Measurements from ENCODE around the gene FASLG. TPM values are rescaled to one million over a fixed set of nuclear protein-coding genes. Genes with fewer than 3 reads are reported as not detected.

FASLG gene
- total and polyA plus RNA-seq, 10 of the 15 experiments (the other 5 are each of a cell fraction or from before 2014, with no cell fraction given): 0.05 to 4.0 (median 0.09) TPM; not detected in 2

GRCh38 chr1:172670791-172671190 lies 11.9 kb downstream of the FASLG start:
- H3K4me2 ChIP-seq (ENCODE audit: control insufficient read depth, insufficient read depth): 0 out of 2 replicates have a peak overlapping the region, but pooled peaks have one; percentile 10
- CTCF ChIA-PET: interaction anchor here (1.4 kb wide), 1 partner anchor 31 kb away, joined by 4 read pairs; no protein-coding TSS in a partner anchor
- 45% methylated on average over 4 of the region's 4 CpGs for WGBS (ENCODE audit: insufficient coverage, insufficient replicate concordance, low lambda C conversion rate, missing lambda C conversion rate)
- SMC1A ChIA-PET (ENCODE audit: uncharacterized antibody, unreplicated experiment): interaction anchor here (1.0 kb wide), 1 partner anchor 37 kb away, joined by 3 read pairs; no protein-coding TSS in a partner anchor
- H3K27ac ChIP-seq (ENCODE audit: control insufficient read depth, insufficient read depth): no peak overlapping the region
- DNase-seq (ENCODE audit: low read depth, low spot score) (no peak), ATAC-seq (peak; percentile 70), FAIRE-seq (no peak)
- peaks cover 6% of the 10 kb centered on the region; the same call in 1 of the 2 replicates for H3K4me1 ChIP-seq (ENCODE audit: control insufficient read depth, insufficient read depth, low read length)
- H3K79me2 ChIP-seq (ENCODE audit: control insufficient read depth, insufficient read depth, low read length): no peaks in the 10 kb centered on the region
- TF ChIP-seq RUNX3 (IDR thresholded peaks at IDR 0.05; ENCODE audit: low read length) (0 out of 2 replicates have a peak, but pooled peaks have one; percentile 9), PKNOX1 (IDR thresholded peaks at IDR 0.05) (no peak), EP300 (IDR thresholded peaks at IDR 0.05; ENCODE audit: borderline replicate concordance in 1 of 2, control insufficient read depth in 1 of 2, low read depth in 2 of 2, low read length in 2 of 2) (peak in 1 of 2 experiments; percentile 8; a peak in 1 of 4 replicates)
- no TSS peak for BruUV-seq (replicated peaks)
- in situ Hi-C loops (cut with MboI): no loop called here
- RAD21 ChIA-PET (ENCODE audit: unreplicated experiment): no interaction called here
- no peaks in the 10 kb centered on the region for H3K9me3 ChIP-seq (replicated peaks; ENCODE audit: control insufficient read depth, insufficient read depth, low read length)
- no peak overlapping the region for H2AFZ ChIP-seq (ENCODE audit: control insufficient read depth, low read depth, low read length)
- intact Hi-C loops (cut with micrococcal nuclease; ENCODE audit: unreplicated experiment): no loop called here
- no peaks in the 10 kb centered on the region for H3K36me3 ChIP-seq (ENCODE audit: control insufficient read depth in 2 of 2, insufficient read depth in 2 of 2, low read length in 1 of 2)
- H3K27me3 ChIP-seq (replicated peaks in 1 of 2; ENCODE audit: control insufficient read depth in 2 of 2, insufficient read depth in 2 of 2, low read length in 1 of 2): peaks cover 2 to 4% of the 10 kb centered on the region in 2 experiments; a peak in 2 of 4 replicates
- H4K20me1 ChIP-seq (ENCODE audit: control insufficient read depth, insufficient read depth): no peaks in the 10 kb centered on the region
- POLR2A ChIA-PET: no interaction called here
- no peak overlapping the region for H3K4me3 ChIP-seq
- H3K9ac ChIP-seq (ENCODE audit: control insufficient read depth, insufficient read depth, low read length): no peak overlapping the region

GRCh38 chr1:172671591-172671990 lies 12.7 kb downstream of the FASLG start:
- intact Hi-C loops (cut with micrococcal nuclease; ENCODE audit: unreplicated experiment) (no loop called here), in situ Hi-C loops (cut with MboI) (no loop called here)
- H3K9ac ChIP-seq (ENCODE audit: control insufficient read depth, insufficient read depth, low read length): no peak overlapping the region
- H3K79me2 ChIP-seq (ENCODE audit: control insufficient read depth, insufficient read depth, low read length): no peaks in the 10 kb centered on the region
- no peak overlapping the region for H3K27ac ChIP-seq (ENCODE audit: control insufficient read depth, insufficient read depth)
- FAIRE-seq: no peak
- ATAC-seq: no peak
- H3K4me1 ChIP-seq (ENCODE audit: control insufficient read depth, insufficient read depth, low read length): peaks cover 6% of the 10 kb centered on the region; the same call in 1 of the 2 replicates
- no peaks in the 10 kb centered on the region for H3K36me3 ChIP-seq (ENCODE audit: control insufficient read depth in 2 of 2, insufficient read depth in 2 of 2, low read length in 1 of 2)
- ChIA-PET POLR2A (no interaction called here), SMC1A (ENCODE audit: uncharacterized antibody, unreplicated experiment) (no interaction called here), CTCF (no interaction called here), RAD21 (ENCODE audit: unreplicated experiment) (no interaction called here)
- no peaks in the 10 kb centered on the region for H3K9me3 ChIP-seq (replicated peaks; ENCODE audit: control insufficient read depth, insufficient read depth, low read length)
- no TSS peak for BruUV-seq (replicated peaks)
- H4K20me1 ChIP-seq (ENCODE audit: control insufficient read depth, insufficient read depth): no peaks in the 10 kb centered on the region
- no peak overlapping the region for H2AFZ ChIP-seq (ENCODE audit: control insufficient read depth, low read depth, low read length)
- peaks cover 2 to 4% of the 10 kb centered on the region in 2 experiments; a peak in 2 of 4 replicates for H3K27me3 ChIP-seq (replicated peaks in 1 of 2; ENCODE audit: control insufficient read depth in 2 of 2, insufficient read depth in 2 of 2, low read length in 1 of 2)
- no peak overlapping the region for H3K4me2 ChIP-seq (ENCODE audit: control insufficient read depth, insufficient read depth)
- no peak for DNase-seq (ENCODE audit: low read depth, low spot score)
- no peak overlapping the region for H3K4me3 ChIP-seq
- TF ChIP-seq IKZF2 (IDR thresholded peaks at IDR 0.05): no peak
- TF ChIP-seq CTCF (IDR thresholded peaks at IDR 0.05 in 2 of 3, conservative IDR thresholded peaks at IDR 0.05 in 1 of 3; ENCODE audit: control insufficient read depth in 2 of 3, extremely low read depth in 1 of 3, insufficient read depth in 1 of 3, low read depth in 3 of 3, low read length in 3 of 3): no peak
- no peak for TF ChIP-seq EGR1 (IDR thresholded peaks at IDR 0.05; ENCODE audit: borderline replicate concordance in 1 of 2, low read depth in 2 of 2, low read length in 2 of 2)
- TF ChIP-seq ZBTB33 (IDR thresholded peaks at IDR 0.05): no peak
- no peak for TF ChIP-seq GATAD2B (conservative IDR thresholded peaks at IDR 0.05; ENCODE audit: low read depth)
- TF ChIP-seq KAT2A (conservative IDR thresholded peaks at IDR 0.05; ENCODE audit: control insufficient read depth, low read depth, low read length): no peak
- TF ChIP-seq POLR2AphosphoS2 (IDR thresholded peaks at IDR 0.05; ENCODE audit: low read depth, low read length): no peak
- TF ChIP-seq IRF4 (IDR thresholded peaks at IDR 0.05; ENCODE audit: low read depth, low read length): no peak

Measured in GM12878 (cell line).